SW480 (cell line): ENCODE data around the gene FTHL17.
A peak's percentile ranks its signal among the peaks of the same experiment; 100 is the strongest.

Source experiments
- DNase-seq: peaks from one replicate; pipeline ENCODE4 v3.0.0-alpha.2; 2016; ENCODE audit warnings: low spot score

Gene FTHL17

GRCh38 chrX:31038575-31039326 lies 33.1 kb downstream of the FTHL17 start:
- DNase-seq = peak; percentile 13

- peak; percentile 28 for DNase-seq
Measured at GRCh38 chrX:31036895-31037294, 34.9 kb downstream of the FTHL17 start.

GRCh38 chrX:31027351-31027750 lies 44.5 kb downstream of the FTHL17 start:
- no peak for DNase-seq

- no peak for DNase-seq
Measured at GRCh38 chrX:31024866-31025265, 47.0 kb downstream of the FTHL17 start.

- no peak for DNase-seq
Measured at GRCh38 chrX:31021537-31021936, 50.3 kb downstream of the FTHL17 start.
